Thyroid gland (tissue), 4 donors: ENCODE measurements around the gene STT3B. TPM values are rescaled to one million over a fixed set of nuclear protein-coding genes. Genes with fewer than 3 reads are reported as not detected.

Experiments
- DNase-seq, 2 donors: peaks; one replicate each; pipeline ENCODE4 v3.0.0-alpha.2; 2019
- H3K27ac ChIP-seq, 3 donors: fragments of 200-600 bp; sonication (generic); 1 replicate in 2 of 3; 2 replicates in 1 of 3; pipeline ENCODE4 v1.5.1; 2016 to 2019; ENCODE audit warnings: mild to moderate bottlenecking in 1 of 3, moderate library complexity in 1 of 3
- H3K27me3 ChIP-seq: fragments of 200-600 bp; sonication (generic); one replicate; pipeline ENCODE4 v1.5.1; 2019
- H3K36me3 ChIP-seq, 2 donors: fragments of 200-600 bp; sonication (generic); one replicate each; pipeline ENCODE4 v1.5.1; 2016 to 2019
- H3K4me1 ChIP-seq, 2 donors: fragments of 200-600 bp; sonication (generic); one replicate each; pipeline ENCODE4 v1.5.1; 2017 to 2019
- H3K4me3 ChIP-seq, 3 donors: fragments of 200-600 bp; sonication (generic); replicated peaks in 1 of 3; 1 replicate in 2 of 3; 2 replicates in 1 of 3; pipeline ENCODE4 v1.5.1; 2016; ENCODE audit warnings: mild to moderate bottlenecking in 1 of 3
- H3K9me3 ChIP-seq: fragments of 200-600 bp; sonication (generic); one replicate; pipeline ENCODE4 v1.5.1; 2017
- CTCF ChIP-seq, 6 experiments: fragments of 200-600 bp in 3 of 6; fragments of 450-650 bp in 3 of 6; sonication (generic) in 3 of 6; IDR thresholded peaks; one replicate each; pipeline ENCODE4 v1.5.1; 2016 to 2019; ENCODE audit warnings: antibody characterized with exemption in 6 of 6, mild to moderate bottlenecking in 2 of 6, inconsistent platforms in 1 of 6, moderate library complexity in 1 of 6
- POLR2A ChIP-seq, 2 donors: fragments of 450-650 bp; IDR thresholded peaks; one replicate each; pipeline ENCODE4 v1.6.1; 2017; ENCODE audit warnings: antibody characterized with exemption in 2 of 2, mild to moderate bottlenecking in 2 of 2, moderate library complexity in 1 of 2
- WGBS, 2 donors: methylation state at CpG; one replicate each; pipeline ENCODE4 v1.1.5; 2017; 5-methylcytosine and 5-hydroxymethylcytosine counted together
- intact Hi-C: fragments of 100-400 bp; cut with DNase I; formaldehyde crosslinking; loops from one replicate; pipeline ENCODE4 v1.15.1; 2023
- total RNA-seq, 4 donors: library from RNA; depleted of rRNA; stranded (reverse); fragments of >200 nt; gene quantifications; one replicate each; pipeline ENCODE4 v1.2.3, GENCODE V29; 2016

The STT3B gene
- total RNA-seq, 4 donors from 2014 or later = 111 to 172 (median 150) TPM

GRCh38 chr3:31629054-31629453, 96.3 kb downstream of the STT3B start:
- intact Hi-C loops = no loop called here
- no peak overlapping the region for H3K4me3 ChIP-seq
- peaks cover 3 to 5% of the 10 kb centered on the region in 2 donors for H3K36me3 ChIP-seq
- TF ChIP-seq CTCF (IDR thresholded peaks at IDR 0.05) (no peak), POLR2A (IDR thresholded peaks at IDR 0.05) (no peak)
- no peak for DNase-seq
- H3K9me3 ChIP-seq = no peaks in the 10 kb centered on the region
- 93 to 96% methylated on average over 5 of the region's 5 CpGs for WGBS, 2 donors
- H3K4me1 ChIP-seq = no peaks in the 10 kb centered on the region
- no peak overlapping the region for H3K27ac ChIP-seq
- H3K27me3 ChIP-seq = no peaks in the 10 kb centered on the region

DNA sequence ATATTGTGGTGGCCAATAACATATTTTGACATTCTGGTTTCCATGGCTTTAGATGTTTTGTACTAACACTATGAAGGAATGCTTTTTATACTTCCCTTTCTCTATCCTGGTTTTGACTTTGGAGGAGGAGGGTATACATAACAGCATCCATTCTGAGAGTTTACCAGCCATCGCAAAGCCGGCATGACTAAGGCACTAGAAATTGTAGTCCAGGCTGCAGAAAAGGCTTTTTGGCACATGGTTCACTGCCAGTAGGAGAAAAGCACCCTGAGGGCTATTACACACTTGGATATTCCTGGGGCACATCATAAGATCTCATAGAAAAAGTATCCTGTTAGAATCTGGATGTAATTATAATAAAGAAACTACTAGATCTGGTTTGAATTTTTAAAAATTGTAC, 101.8 kb downstream of the STT3B start:
- no peak for DNase-seq
- Histone ChIP-seq H3K9me3 (no peaks in the 10 kb centered on the region), H3K27me3 (no peaks in the 10 kb centered on the region), H3K36me3 (no peaks in the 10 kb centered on the region), H3K4me1 (peaks cover 0 to 4% of the 10 kb centered on the region in 2 donors), H3K27ac (no peak overlapping the region), H3K4me3 (no peak overlapping the region)
- intact Hi-C loops = no loop called here
- no peak for TF ChIP-seq POLR2A (IDR thresholded peaks at IDR 0.05)
- no peak for TF ChIP-seq CTCF (IDR thresholded peaks at IDR 0.05)
- WGBS, 2 donors = 64 to 83% methylated on average over 2 of the region's 2 CpGs

DNA sequence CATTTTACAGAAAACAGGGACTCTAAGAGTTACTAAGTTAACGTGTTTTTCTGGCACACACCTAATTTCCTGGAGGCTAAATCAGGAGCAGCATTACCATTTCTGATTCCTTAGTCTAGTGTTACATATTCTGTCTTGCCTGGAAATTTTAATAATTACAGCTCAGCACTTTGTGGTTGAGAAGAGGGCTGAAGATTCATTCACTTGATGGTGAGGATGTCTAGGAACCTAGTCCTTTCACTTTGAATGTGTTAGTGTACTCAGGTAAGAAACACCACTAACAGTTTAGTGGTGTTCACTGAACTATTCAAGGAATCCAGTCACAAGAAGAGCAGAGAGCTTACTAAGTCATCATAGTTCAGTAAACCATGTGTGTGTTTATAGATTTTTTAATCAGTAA, 102.8 kb downstream of the STT3B start:
- WGBS, 2 donors = 59 to 60% methylated on average over 1 of the region's 1 CpG
- no peak for TF ChIP-seq CTCF (IDR thresholded peaks at IDR 0.05)
- no peak for TF ChIP-seq POLR2A (IDR thresholded peaks at IDR 0.05)
- DNase-seq = no peak
- no peaks in the 10 kb centered on the region for H3K36me3 ChIP-seq
- no peak overlapping the region for H3K4me3 ChIP-seq
- H3K27ac ChIP-seq = no peak overlapping the region
- H3K27me3 ChIP-seq = no peaks in the 10 kb centered on the region
- H3K4me1 ChIP-seq = peaks cover 0 to 4% of the 10 kb centered on the region in 2 donors
- no peaks in the 10 kb centered on the region for H3K9me3 ChIP-seq
- intact Hi-C loops = no loop called here

- DNase-seq = no peak
- Histone ChIP-seq H3K9me3 (no peaks in the 10 kb centered on the region), H3K27ac (no peak overlapping the region), H3K36me3 (no peaks in the 10 kb centered on the region), H3K4me1 (peaks cover 0 to 4% of the 10 kb centered on the region in 2 donors), H3K4me3 (no peak overlapping the region), H3K27me3 (no peaks in the 10 kb centered on the region)
- no peak for TF ChIP-seq CTCF (IDR thresholded peaks at IDR 0.05)
- no peak for TF ChIP-seq POLR2A (IDR thresholded peaks at IDR 0.05)
- intact Hi-C loops = no loop called here
- WGBS, 2 donors = 79 to 80% methylated on average over 4 of the region's 4 CpGs
Observed at GRCh38 chr3:31636049-31636448, 103.3 kb downstream of the STT3B start.

DNA sequence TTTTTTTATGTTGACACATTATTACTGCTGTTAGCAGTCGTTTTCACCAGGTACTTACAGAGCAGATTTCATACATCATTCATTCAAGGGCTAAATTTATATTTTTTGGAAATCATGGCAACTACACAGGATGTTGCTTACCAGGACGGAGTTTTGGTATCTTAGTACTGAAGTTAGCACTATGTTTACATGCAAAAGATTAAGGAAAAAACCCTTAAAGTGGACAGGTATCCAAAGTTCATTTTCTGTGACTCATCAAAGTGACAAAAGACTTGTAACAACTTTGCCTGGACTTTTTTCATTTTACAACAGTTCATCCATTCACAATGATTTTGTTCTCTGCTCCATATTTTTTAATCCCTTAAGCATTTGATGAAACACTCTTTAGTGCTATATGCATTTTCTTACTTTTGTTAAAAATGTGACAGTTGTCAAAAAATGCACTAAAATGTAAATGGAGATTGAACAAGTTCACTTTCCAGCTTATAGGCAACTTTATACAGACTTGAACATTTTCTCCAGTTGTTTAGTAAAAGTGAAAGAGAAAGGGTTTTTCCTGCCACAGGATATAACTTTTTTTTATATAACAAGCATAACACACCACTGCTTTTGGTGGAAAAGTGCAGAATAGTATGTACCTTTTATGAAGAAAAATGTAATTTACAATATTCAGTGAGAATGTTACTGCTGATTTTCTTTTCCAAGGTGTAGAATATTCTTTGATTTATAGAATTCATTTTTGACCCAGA, 104.1 kb downstream of the STT3B start:
- Histone ChIP-seq H3K27ac (no peak overlapping the region), H3K4me3 (no peak overlapping the region), H3K4me1 (peaks cover 0 to 4% of the 10 kb centered on the region in 2 donors), H3K27me3 (no peaks in the 10 kb centered on the region), H3K9me3 (no peaks in the 10 kb centered on the region), H3K36me3 (no peaks in the 10 kb centered on the region)
- TF ChIP-seq POLR2A (IDR thresholded peaks at IDR 0.05) (no peak), CTCF (IDR thresholded peaks at IDR 0.05) (no peak)
- DNase-seq = no peak
- intact Hi-C loops = no loop called here
- WGBS, 2 donors = 50 to 52% methylated on average over 2 of the region's 2 CpGs
